A549 (cell line): ENCODE results near the gene BCL2L11. TPM values are rescaled to one million over a fixed set of nuclear protein-coding genes. Genes with fewer than 3 reads are reported as not detected.

Experiments used
- ATAC-seq, 2 experiments: fragments of 200-7000 bp in 1 of 2; fragments of >200 bp in 1 of 2; cut with Nextera tagmentation in 1 of 2; cut with Tn5 transposase in 1 of 2; 3 replicates each; pipeline versions ENCODE4 v1.8.0 to v1.9.1; 2018 to 2020; ENCODE audit warnings: mild to moderate bottlenecking in 1 of 2, moderate library complexity in 1 of 2
- CTCF ChIA-PET: fragments of 300-600 bp; sonication (Branson Sonifier 250); formaldehyde crosslinking; extraction: SDS; loops from one replicate; lab custom pipeline; 2021; ENCODE audit warnings: antibody characterized with exemption, inconsistent platforms; lab: Yijun Ruan, JAX
- POLR2A ChIA-PET: fragments of 350-600 bp; formaldehyde crosslinking; extraction: SDS; loops from one replicate; lab custom pipeline; 2021; ENCODE audit warnings: antibody characterized with exemption, inconsistent platforms; lab: Yijun Ruan, JAX
- DNase-seq, 2 experiments: peaks; one replicate each; pipeline versions ENCODE4 v3.0.0 to v3.0.0-alpha.2; 2011 to 2016; ENCODE audit warnings: low read depth in 1 of 2, low spot score in 1 of 2
- FAIRE-seq: peaks from 2 replicates; lab custom pipeline; 2011; peaks lifted over from hg19 to GRCh38; lab: Jason Lieb, UNC
- H3K27ac ChIP-seq, 2 experiments: fragments of >200 bp; sonication (Bioruptor Twin); formaldehyde crosslinking; 3 replicates each; pipeline ENCODE4 v1.5.1; 2016 to 2017
- H3K4me1 ChIP-seq: fragments of >200 bp; sonication (Bioruptor Twin); formaldehyde crosslinking; 3 replicates; pipeline ENCODE4 v1.6.1; 2016
- H3K4me2 ChIP-seq: fragments of >200 bp; sonication (Bioruptor Twin); formaldehyde crosslinking; 3 replicates; pipeline ENCODE4 v1.6.1; 2016
- H3K4me3 ChIP-seq: fragments of >200 bp; sonication (Bioruptor Twin); formaldehyde crosslinking; 3 replicates; pipeline ENCODE4 v1.5.1; 2016
- H3K9me3 ChIP-seq: fragments of >200 bp; sonication (Bioruptor Twin); formaldehyde crosslinking; 3 replicates; pipeline ENCODE4 v1.6.1; 2016
- CBX2 ChIP-seq: fragments of 200-600 bp; sonication (generic); IDR thresholded peaks from 2 replicates; pipeline ENCODE4 v1.6.1; 2016; ENCODE audit warnings: low read depth, mild to moderate bottlenecking, borderline replicate concordance
- CBX8 ChIP-seq: fragments of 200-600 bp; sonication (generic); IDR thresholded peaks from 2 replicates; pipeline ENCODE4 v1.6.1; 2016
- CEBPB ChIP-seq, 2 experiments: fragments of >200 bp in 1 of 2; sonication (Bioruptor Twin) in 1 of 2; formaldehyde crosslinking in 1 of 2; IDR thresholded peaks; 2 replicates each; pipeline ENCODE4 v1.6.1; 2012 to 2016
- CHD4 ChIP-seq: fragments of 200-600 bp; sonication (generic); IDR thresholded peaks from 2 replicates; pipeline ENCODE4 v1.6.1; 2016; ENCODE audit warnings: antibody characterized with exemption, mild to moderate bottlenecking, borderline replicate concordance
- EHF ChIP-seq: fragments of 250-450 bp; sonication (Bioruptor Pico); IDR thresholded peaks from 2 replicates; pipeline ENCODE4 v1.5.0; 2020; ENCODE audit warnings: mild to moderate bottlenecking
- EP300 ChIP-seq, 2 experiments: fragments of >200 bp; sonication (Bioruptor Twin); formaldehyde crosslinking; IDR thresholded peaks; 2 replicates in 1 of 2; 3 replicates in 1 of 2; pipeline ENCODE4 v1.6.1; 2016 to 2017
- ESRRA ChIP-seq: fragments of 150-350 bp; IDR thresholded peaks from 2 replicates; pipeline ENCODE4 v1.6.1; 2014; ENCODE audit warnings: mild to moderate bottlenecking, low read length, borderline replicate concordance
- FOSB ChIP-seq: fragments of 250-450 bp; sonication (Bioruptor Pico); IDR thresholded peaks from 2 replicates; pipeline ENCODE4 v1.5.0; 2020; ENCODE audit warnings: mild to moderate bottlenecking, moderate library complexity
- FOSL2 ChIP-seq, 2 experiments: fragments of 450-650 bp in 1 of 2; fragments of >200 bp in 1 of 2; sonication (Bioruptor Twin) in 1 of 2; formaldehyde crosslinking; IDR thresholded peaks; 2 replicates each; pipeline versions ENCODE4 v1.5.0 to v1.6.1; 2016 to 2020; ENCODE audit warnings: mild to moderate bottlenecking in 1 of 2, moderate library complexity in 1 of 2
- FOXS1 ChIP-seq: fragments of 250-450 bp; sonication (Bioruptor Pico); IDR thresholded peaks from 2 replicates; pipeline ENCODE4 v1.5.0; 2020; ENCODE audit warnings: mild to moderate bottlenecking, moderate library complexity
- HDAC2 ChIP-seq: fragments of 200-600 bp; sonication (generic); IDR thresholded peaks from 2 replicates; pipeline ENCODE4 v1.6.1; 2016
- HEYL ChIP-seq: fragments of 250-450 bp; sonication (Bioruptor Pico); IDR thresholded peaks from 2 replicates; pipeline ENCODE4 v1.8.0; 2021; ENCODE audit warnings: mild to moderate bottlenecking, moderate library complexity
- HOXA7 ChIP-seq: fragments of 250-450 bp; sonication (Bioruptor Pico); IDR thresholded peaks from 2 replicates; pipeline ENCODE4 v1.5.0; 2020; ENCODE audit warnings: mild to moderate bottlenecking, moderate library complexity
- HOXB5 ChIP-seq: fragments of 250-450 bp; sonication (Bioruptor Pico); IDR thresholded peaks from 2 replicates; pipeline ENCODE4 v1.5.0; 2020; ENCODE audit warnings: mild to moderate bottlenecking, moderate library complexity
- JUN ChIP-seq, 2 experiments: fragments of >200 bp; sonication (Bioruptor Twin); formaldehyde crosslinking; IDR thresholded peaks; 2 replicates in 1 of 2; 3 replicates in 1 of 2; pipeline ENCODE4 v1.6.1; 2016 to 2017
- JUNB ChIP-seq: fragments of >200 bp; sonication (Bioruptor Twin); formaldehyde crosslinking; IDR thresholded peaks from 2 replicates; pipeline ENCODE4 v1.6.1; 2016
- KDM5A ChIP-seq: fragments of 200-600 bp; sonication (generic); IDR thresholded peaks from 2 replicates; pipeline ENCODE4 v1.6.1; 2016; ENCODE audit warnings: antibody characterized with exemption, mild to moderate bottlenecking
- MAZ ChIP-seq: fragments of 150-350 bp; IDR thresholded peaks from 2 replicates; pipeline ENCODE4 v1.6.1; 2014; ENCODE audit warnings: antibody characterized with exemption, low read depth, low read length, borderline replicate concordance
- MYC ChIP-seq: IDR thresholded peaks from 2 replicates; pipeline ENCODE4 v1.6.1; 2012; ENCODE audit warnings: mild to moderate bottlenecking, inconsistent platforms, low read length, improper control_type of control experiment, borderline replicate concordance
- NR3C1 ChIP-seq: fragments of >200 bp; sonication (Bioruptor Twin); formaldehyde crosslinking; IDR thresholded peaks from 3 replicates; pipeline ENCODE4 v1.6.1; 2017
- PHF8 ChIP-seq: fragments of 200-600 bp; sonication (generic); IDR thresholded peaks from 2 replicates; pipeline ENCODE4 v1.6.1; 2016; ENCODE audit warnings: low read depth, mild to moderate bottlenecking, antibody characterized with exemption, moderate library complexity, borderline replicate concordance
- POLR2A ChIP-seq: IDR thresholded peaks from 2 replicates; pipeline ENCODE4 v1.6.1; 2012; ENCODE audit warnings: mild to moderate bottlenecking, low read length
- RAD21 ChIP-seq, 2 experiments: fragments of >200 bp in 1 of 2; sonication (Bioruptor Twin) in 1 of 2; formaldehyde crosslinking in 1 of 2; IDR thresholded peaks in 1 of 2; conservative IDR thresholded peaks in 1 of 2; 2 replicates in 1 of 2; 3 replicates in 1 of 2; pipeline ENCODE4 v1.6.1; 2012 to 2018; ENCODE audit warnings: inconsistent platforms in 1 of 2
- TFCP2L1 ChIP-seq: fragments of 250-450 bp; sonication (Bioruptor Pico); IDR thresholded peaks from 2 replicates; pipeline ENCODE4 v1.5.0; 2021; ENCODE audit warnings: mild to moderate bottlenecking
- TP53 ChIP-seq: fragments of 250-450 bp; sonication (Bioruptor Pico); IDR thresholded peaks from 2 replicates; pipeline ENCODE4 v1.5.0; 2021; ENCODE audit warnings: mild to moderate bottlenecking, moderate library complexity
- ZC3H11A ChIP-seq: fragments of 450-650 bp; IDR thresholded peaks from 2 replicates; pipeline ENCODE4 v1.6.1; 2014; ENCODE audit warnings: antibody characterized with exemption, mild to moderate bottlenecking
- ZNF302 ChIP-seq: fragments of 250-450 bp; sonication (Bioruptor Pico); IDR thresholded peaks from 2 replicates; pipeline ENCODE4 v1.9.0; 2021; ENCODE audit warnings: inconsistent platforms, mild to moderate bottlenecking, moderate library complexity
- WGBS: methylation state at CpG from one replicate; pipeline ENCODE4 v1.1.6; 2017; ENCODE audit errors: missing lambda C conversion rate; 5-methylcytosine and 5-hydroxymethylcytosine counted together
- polyA plus RNA-seq, 4 experiments: library from polyadenylated mRNA; depleted of rRNA in 3 of 4; stranded (reverse); fragments of >200 nt; fragmentation: RNase III in 1 of 4; extraction: RNeasy Plus Mini Kit Qiagen cat#74134 plus additional on column Dnase treatment in 1 of 4; gene quantifications; 2 replicates in 3 of 4; 3 replicates in 1 of 4; pipeline ENCODE4 v1.2.3, GENCODE V29; 2011 to 2017
- TF ChIP-seq, protein P1 (sequence below): fragments of >200 bp; sonication (Bioruptor Twin); formaldehyde crosslinking; IDR thresholded peaks from 3 replicates; pipeline ENCODE4 v1.6.1; 2016
- TF ChIP-seq, protein P2 (sequence below): fragments of >200 bp; sonication (Bioruptor Twin); formaldehyde crosslinking; IDR thresholded peaks from 2 replicates; pipeline ENCODE4 v1.6.1; 2016
- TF ChIP-seq, protein P3 (sequence below): fragments of 150-350 bp; IDR thresholded peaks from 2 replicates; pipeline ENCODE4 v1.6.1; 2014; ENCODE audit warnings: low read depth, mild to moderate bottlenecking, low read length
- TF ChIP-seq, protein P4 (sequence below): IDR thresholded peaks from 2 replicates; pipeline ENCODE4 v1.6.1; 2012; ENCODE audit warnings: low read depth, borderline replicate concordance

BCL2L11 gene
- polyA plus RNA-seq, 2 of the 4 experiments (the other 2 are of a cell fraction), result 7.4 to 14.5 TPM

DNA sequence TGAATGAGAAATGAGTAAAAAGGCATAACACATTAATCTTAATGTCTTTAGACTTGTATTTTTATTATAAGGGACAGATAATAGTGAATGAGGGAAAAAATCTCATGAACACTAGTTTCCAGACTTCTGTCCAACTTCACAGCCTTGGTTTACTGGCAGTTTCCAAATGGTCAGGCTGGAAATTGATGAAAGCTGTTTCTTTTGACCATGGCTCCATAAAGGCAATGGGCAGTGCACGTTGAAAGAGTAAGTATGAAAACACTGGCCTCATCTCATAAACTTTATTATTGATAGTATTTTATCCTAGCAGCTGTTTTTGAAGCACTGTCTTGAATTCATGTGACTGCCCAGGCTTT is 23.1 kb downstream of the BCL2L11 start:
- TF ChIP-seq TFCP2L1 (CRISPR knock-in tag) (no peak), HEYL (no peak), FOXS1 (CRISPR knock-in tag) (no peak), FOSB (no peak), ZNF302 (no peak), PHF8 (no peak), FOSL2 (IDR thresholded peaks at IDR 0.05) (no peak), FOSL2 (CRISPR knock-in tag; IDR thresholded peaks at IDR 0.05) (no peak), ZC3H11A (no peak), CEBPB (IDR thresholded peaks at IDR 0.05) (no peak), RAD21 (conservative IDR thresholded peaks at IDR 0.05 in 1 of 2, IDR thresholded peaks at IDR 0.05 in 1 of 2) (no peak), CBX2 (no peak), MYC (no peak), NR3C1 (no peak), HOXA7 (no peak), KDM5A (no peak), HDAC2 (no peak), JUNB (no peak), EHF (CRISPR knock-in tag) (no peak)
- TF ChIP-seq, protein P1, sequence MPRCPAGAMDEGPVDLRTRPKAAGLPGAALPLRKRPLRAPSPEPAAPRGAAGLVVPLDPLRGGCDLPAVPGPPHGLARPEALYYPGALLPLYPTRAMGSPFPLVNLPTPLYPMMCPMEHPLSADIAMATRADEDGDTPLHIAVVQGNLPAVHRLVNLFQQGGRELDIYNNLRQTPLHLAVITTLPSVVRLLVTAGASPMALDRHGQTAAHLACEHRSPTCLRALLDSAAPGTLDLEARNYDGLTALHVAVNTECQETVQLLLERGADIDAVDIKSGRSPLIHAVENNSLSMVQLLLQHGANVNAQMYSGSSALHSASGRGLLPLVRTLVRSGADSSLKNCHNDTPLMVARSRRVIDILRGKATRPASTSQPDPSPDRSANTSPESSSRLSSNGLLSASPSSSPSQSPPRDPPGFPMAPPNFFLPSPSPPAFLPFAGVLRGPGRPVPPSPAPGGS, result no peak
- TF ChIP-seq, protein P2, sequence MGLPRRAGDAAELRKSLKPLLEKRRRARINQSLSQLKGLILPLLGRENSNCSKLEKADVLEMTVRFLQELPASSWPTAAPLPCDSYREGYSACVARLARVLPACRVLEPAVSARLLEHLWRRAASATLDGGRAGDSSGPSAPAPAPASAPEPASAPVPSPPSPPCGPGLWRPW, result no peak
- Histone ChIP-seq H3K9me3 (no peaks in the 10 kb centered on the region), H3K4me1 (peaks cover 16% of the 10 kb centered on the region; the same call in 1 of the 3 replicates), H3K4me3 (no peak overlapping the region), H3K4me2 (no peak overlapping the region), H3K27ac (no peak overlapping the region)
- no peak for FAIRE-seq
- 93% methylated on average over 1 of the region's 1 CpG for WGBS
- ATAC-seq, result no peak
- no peak for DNase-seq
- ChIA-PET POLR2A (no interaction called here), CTCF (interaction anchor here (1.2 to 1.8 kb wide), 2 partner anchors 13 to 26 kb away, joined by 4 to 5 read pairs; no protein-coding TSS in a partner anchor)

DNA sequence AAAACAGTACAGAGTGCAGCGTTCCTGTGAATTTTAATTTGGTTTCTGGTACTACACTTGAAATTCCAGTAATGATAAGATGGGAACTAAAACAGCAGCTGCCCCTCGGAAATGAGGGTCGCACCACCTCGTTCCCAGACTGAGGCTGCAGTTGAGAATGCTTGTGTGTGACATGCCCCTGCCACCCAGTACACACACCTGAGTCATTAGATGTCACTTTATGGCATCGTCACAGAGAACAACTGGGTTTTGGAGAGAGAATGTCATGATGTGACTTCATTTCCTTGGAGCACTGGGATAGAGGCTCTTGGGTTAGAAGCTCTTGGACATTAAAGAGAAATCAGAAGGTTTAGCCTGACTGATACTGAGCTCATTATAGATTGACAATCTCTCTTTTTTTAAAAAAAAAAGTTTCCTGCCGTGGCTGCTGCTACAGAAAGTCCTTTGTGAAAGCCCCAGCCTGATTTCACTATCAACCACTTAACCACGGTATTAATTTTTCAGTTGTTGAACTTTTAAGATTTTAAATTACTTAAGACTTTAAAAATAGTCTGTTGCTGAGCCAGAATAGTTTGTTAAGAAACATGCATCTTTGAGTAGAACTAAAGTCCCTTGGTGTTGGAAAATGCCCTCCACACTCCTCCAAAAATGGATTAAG is 24.5 kb downstream of the BCL2L11 start:
- H3K9me3 ChIP-seq, result no peaks in the 10 kb centered on the region
- POLR2A ChIA-PET, result no interaction called here
- 91% methylated on average over 7 of the region's 7 CpGs for WGBS
- no peak overlapping the region for H3K27ac ChIP-seq
- TF ChIP-seq CBX8 (no peak), POLR2A (no peak), JUN (IDR thresholded peaks at IDR 0.05) (no peak), ZNF302 (no peak), HOXB5 (CRISPR knock-in tag) (no peak), ESRRA (no peak), TFCP2L1 (CRISPR knock-in tag) (no peak), RAD21 (conservative IDR thresholded peaks at IDR 0.05 in 1 of 2, IDR thresholded peaks at IDR 0.05 in 1 of 2) (no peak), JUNB (no peak), EP300 (IDR thresholded peaks at IDR 0.05) (no peak), TP53 (no peak), CHD4 (no peak), MYC (no peak), MAZ (no peak)
- TF ChIP-seq, protein P2, result no peak
- TF ChIP-seq, protein P3, sequence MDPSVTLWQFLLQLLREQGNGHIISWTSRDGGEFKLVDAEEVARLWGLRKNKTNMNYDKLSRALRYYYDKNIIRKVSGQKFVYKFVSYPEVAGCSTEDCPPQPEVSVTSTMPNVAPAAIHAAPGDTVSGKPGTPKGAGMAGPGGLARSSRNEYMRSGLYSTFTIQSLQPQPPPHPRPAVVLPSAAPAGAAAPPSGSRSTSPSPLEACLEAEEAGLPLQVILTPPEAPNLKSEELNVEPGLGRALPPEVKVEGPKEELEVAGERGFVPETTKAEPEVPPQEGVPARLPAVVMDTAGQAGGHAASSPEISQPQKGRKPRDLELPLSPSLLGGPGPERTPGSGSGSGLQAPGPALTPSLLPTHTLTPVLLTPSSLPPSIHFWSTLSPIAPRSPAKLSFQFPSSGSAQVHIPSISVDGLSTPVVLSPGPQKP, result no peak
- TF ChIP-seq, protein P4, sequence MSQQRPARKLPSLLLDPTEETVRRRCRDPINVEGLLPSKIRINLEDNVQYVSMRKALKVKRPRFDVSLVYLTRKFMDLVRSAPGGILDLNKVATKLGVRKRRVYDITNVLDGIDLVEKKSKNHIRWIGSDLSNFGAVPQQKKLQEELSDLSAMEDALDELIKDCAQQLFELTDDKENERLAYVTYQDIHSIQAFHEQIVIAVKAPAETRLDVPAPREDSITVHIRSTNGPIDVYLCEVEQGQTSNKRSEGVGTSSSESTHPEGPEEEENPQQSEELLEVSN, result no peak
- TF ChIP-seq, all 56 proteins: peak for 0
- Histone ChIP-seq H3K4me2 (no peak overlapping the region), H3K4me3 (no peak overlapping the region), H3K4me1 (peaks cover 16% of the 10 kb centered on the region)
- DNase-seq (no peak), ATAC-seq (no peak), FAIRE-seq (no peak)
- CTCF ChIA-PET, result interaction anchor here (1.2 to 1.8 kb wide), 3 partner anchors 12 to 15 kb away, joined by 3 to 5 read pairs (median 3); no protein-coding TSS in a partner anchor
